Measurements from ENCODE around the gene CACNA2D3.

- TF ChIP-seq, protein P1, sequence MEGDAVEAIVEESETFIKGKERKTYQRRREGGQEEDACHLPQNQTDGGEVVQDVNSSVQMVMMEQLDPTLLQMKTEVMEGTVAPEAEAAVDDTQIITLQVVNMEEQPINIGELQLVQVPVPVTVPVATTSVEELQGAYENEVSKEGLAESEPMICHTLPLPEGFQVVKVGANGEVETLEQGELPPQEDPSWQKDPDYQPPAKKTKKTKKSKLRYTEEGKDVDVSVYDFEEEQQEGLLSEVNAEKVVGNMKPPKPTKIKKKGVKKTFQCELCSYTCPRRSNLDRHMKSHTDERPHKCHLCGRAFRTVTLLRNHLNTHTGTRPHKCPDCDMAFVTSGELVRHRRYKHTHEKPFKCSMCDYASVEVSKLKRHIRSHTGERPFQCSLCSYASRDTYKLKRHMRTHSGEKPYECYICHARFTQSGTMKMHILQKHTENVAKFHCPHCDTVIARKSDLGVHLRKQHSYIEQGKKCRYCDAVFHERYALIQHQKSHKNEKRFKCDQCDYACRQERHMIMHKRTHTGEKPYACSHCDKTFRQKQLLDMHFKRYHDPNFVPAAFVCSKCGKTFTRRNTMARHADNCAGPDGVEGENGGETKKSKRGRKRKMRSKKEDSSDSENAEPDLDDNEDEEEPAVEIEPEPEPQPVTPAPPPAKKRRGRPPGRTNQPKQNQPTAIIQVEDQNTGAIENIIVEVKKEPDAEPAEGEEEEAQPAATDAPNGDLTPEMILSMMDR (conservative IDR thresholded peaks at IDR 0.05 in 1 of 2, IDR thresholded peaks at IDR 0.05 in 1 of 2; ENCODE audit: extremely low read depth in 1 of 2, insufficient read depth in 1 of 2, low read depth in 1 of 2, low read length in 2 of 2): no peak
- TF ChIP-seq EZH2 (IDR thresholded peaks at IDR 0.05; ENCODE audit: borderline replicate concordance, low read length): no peak
These were observed 889.7 kb downstream of the CACNA2D3 start for GRCh38 chr3:55012091-55012490.
